ENCODE measurements around the gene MPP2.
"Not testable (repeated sequence)": the region's sequence is repeated elsewhere in the genome, so short reads cannot be mapped to it uniquely, and the experiment has no call there.

GRCh38 chr17:43939452-43939851, 32.1 kb upstream of the MPP2 start:
- TF ChIP-seq, protein P1, sequence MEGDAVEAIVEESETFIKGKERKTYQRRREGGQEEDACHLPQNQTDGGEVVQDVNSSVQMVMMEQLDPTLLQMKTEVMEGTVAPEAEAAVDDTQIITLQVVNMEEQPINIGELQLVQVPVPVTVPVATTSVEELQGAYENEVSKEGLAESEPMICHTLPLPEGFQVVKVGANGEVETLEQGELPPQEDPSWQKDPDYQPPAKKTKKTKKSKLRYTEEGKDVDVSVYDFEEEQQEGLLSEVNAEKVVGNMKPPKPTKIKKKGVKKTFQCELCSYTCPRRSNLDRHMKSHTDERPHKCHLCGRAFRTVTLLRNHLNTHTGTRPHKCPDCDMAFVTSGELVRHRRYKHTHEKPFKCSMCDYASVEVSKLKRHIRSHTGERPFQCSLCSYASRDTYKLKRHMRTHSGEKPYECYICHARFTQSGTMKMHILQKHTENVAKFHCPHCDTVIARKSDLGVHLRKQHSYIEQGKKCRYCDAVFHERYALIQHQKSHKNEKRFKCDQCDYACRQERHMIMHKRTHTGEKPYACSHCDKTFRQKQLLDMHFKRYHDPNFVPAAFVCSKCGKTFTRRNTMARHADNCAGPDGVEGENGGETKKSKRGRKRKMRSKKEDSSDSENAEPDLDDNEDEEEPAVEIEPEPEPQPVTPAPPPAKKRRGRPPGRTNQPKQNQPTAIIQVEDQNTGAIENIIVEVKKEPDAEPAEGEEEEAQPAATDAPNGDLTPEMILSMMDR (IDR thresholded peaks at IDR 0.05; ENCODE audit: low read depth, low read length, poor library complexity, severe bottlenecking), result not testable (repeated sequence)
- TF ChIP-seq EZH2phosphoT487 (IDR thresholded peaks at IDR 0.05; ENCODE audit: borderline replicate concordance, low read length), result not testable (repeated sequence)
